RWPE2 (cell line): Measurements from ENCODE around the gene ZNF865.

Experiments
- ATAC-seq: fragments of 200-7000 bp; cut with Tn5 transposase; 3 replicates; pipeline ENCODE4 v1.9.1; 2021; ENCODE audit warnings: low read depth
- DNase-seq: peaks from one replicate; pipeline ENCODE4 v3.0.0-alpha.2; 2020; ENCODE audit warnings: low spot score
- H3K27ac ChIP-seq: fragments of 450-650 bp; 2 replicates; pipeline ENCODE4 v1.5.1; 2017; ENCODE audit warnings: mild to moderate bottlenecking; ENCODE audit not compliant: poor library complexity, severe bottlenecking
- H3K27me3 ChIP-seq: fragments of 250-450 bp; sonication (Bioruptor Pico); 2 replicates; pipeline ENCODE4 v1.5.1; 2021; ENCODE audit warnings: mild to moderate bottlenecking, moderate library complexity; ENCODE audit not compliant: insufficient read depth, poor library complexity, severe bottlenecking
- H3K36me3 ChIP-seq: fragments of 250-450 bp; sonication (Bioruptor Pico); 2 replicates; pipeline ENCODE4 v1.5.1; 2020; ENCODE audit warnings: low read depth, mild to moderate bottlenecking, moderate library complexity
- H3K4me1 ChIP-seq: fragments of 250-450 bp; sonication (Bioruptor Pico); 2 replicates; pipeline ENCODE4 v1.5.1; 2021; ENCODE audit warnings: mild to moderate bottlenecking, moderate library complexity; ENCODE audit not compliant: insufficient read depth, poor library complexity, severe bottlenecking
- H3K4me3 ChIP-seq: fragments of 250-450 bp; sonication (Bioruptor Pico); 2 replicates; pipeline ENCODE4 v1.5.1; 2021; ENCODE audit warnings: mild to moderate bottlenecking, moderate library complexity; ENCODE audit not compliant: severe bottlenecking
- H3K9me3 ChIP-seq: fragments of 250-450 bp; sonication (Bioruptor Pico); 2 replicates; pipeline ENCODE4 v1.5.1; 2021; ENCODE audit warnings: mild to moderate bottlenecking, moderate library complexity; ENCODE audit not compliant: severe bottlenecking
- CTCF ChIP-seq: fragments of 450-650 bp; IDR thresholded peaks from one replicate; pipeline ENCODE4 v1.5.1; 2017; ENCODE audit warnings: mild to moderate bottlenecking, moderate library complexity; ENCODE audit not compliant: poor library complexity, severe bottlenecking

The ZNF865 gene

GRCh38 chr19:55578761-55579747 is 26.4 kb upstream of the ZNF865 start:
- 0 out of 2 replicates have a peak, but pooled peaks cover 7% of the 10 kb centered on the region for H3K36me3 ChIP-seq
- no peaks in the 10 kb centered on the region for H3K27me3 ChIP-seq
- TF ChIP-seq CTCF, result no peak
- H3K4me3 ChIP-seq, result peak overlapping the region; percentile 93
- ATAC-seq (no peak), DNase-seq (no peak)
- H3K27ac ChIP-seq, result peak overlapping the region; percentile 70
- no peaks in the 10 kb centered on the region for H3K4me1 ChIP-seq
- no peaks in the 10 kb centered on the region for H3K9me3 ChIP-seq

DNA sequence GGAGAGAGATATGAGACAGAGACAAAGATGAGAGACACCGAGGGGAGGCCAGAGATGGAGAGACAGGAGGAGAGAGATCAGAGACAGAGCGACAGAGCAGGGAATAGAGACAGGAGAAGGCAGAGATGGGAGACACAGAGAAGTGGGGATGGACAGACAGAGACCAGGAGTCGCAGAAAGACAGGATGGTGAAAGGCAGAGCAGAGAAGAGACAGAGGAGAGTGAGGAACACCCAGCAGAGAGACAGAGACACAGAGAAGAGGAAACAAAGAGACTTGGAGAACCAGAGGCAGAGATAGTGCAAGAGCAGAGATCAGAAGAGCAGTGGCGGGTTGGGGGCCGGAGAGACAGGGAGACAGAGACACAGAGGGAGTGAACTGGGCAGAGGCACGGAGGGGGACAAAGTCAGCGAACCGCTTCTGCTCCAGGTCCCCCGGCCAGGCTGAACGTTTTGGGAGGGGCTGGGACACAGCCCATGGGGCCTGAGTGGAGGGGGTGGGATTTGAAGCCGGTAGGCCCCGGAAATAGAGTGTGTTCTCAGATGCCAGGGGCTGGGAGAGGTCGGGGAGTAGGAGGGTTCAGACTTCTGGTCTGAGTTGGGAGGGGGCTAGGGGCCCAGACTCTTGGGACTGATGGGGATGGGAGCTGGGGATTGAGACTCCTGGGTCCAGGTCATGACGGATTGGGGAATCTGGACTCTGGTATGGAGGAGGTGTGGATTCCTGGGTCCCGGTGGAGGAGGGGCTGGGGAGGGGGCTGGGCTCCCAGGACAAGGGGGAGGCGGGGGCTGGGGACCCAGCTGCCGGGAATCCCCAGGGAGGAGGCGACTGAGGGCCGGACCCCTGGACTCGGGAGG is 25.5 kb upstream of the ZNF865 start:
- ATAC-seq (peak; percentile 44), DNase-seq (no peak)
- no peaks in the 10 kb centered on the region for H3K4me1 ChIP-seq
- peak overlapping the region; percentile 70 for H3K27ac ChIP-seq
- peak overlapping the region; percentile 93 for H3K4me3 ChIP-seq
- 0 out of 2 replicates have a peak, but pooled peaks cover 7% of the 10 kb centered on the region for H3K36me3 ChIP-seq
- no peaks in the 10 kb centered on the region for H3K9me3 ChIP-seq
- TF ChIP-seq CTCF, result no peak
- H3K27me3 ChIP-seq, result no peaks in the 10 kb centered on the region

DNA sequence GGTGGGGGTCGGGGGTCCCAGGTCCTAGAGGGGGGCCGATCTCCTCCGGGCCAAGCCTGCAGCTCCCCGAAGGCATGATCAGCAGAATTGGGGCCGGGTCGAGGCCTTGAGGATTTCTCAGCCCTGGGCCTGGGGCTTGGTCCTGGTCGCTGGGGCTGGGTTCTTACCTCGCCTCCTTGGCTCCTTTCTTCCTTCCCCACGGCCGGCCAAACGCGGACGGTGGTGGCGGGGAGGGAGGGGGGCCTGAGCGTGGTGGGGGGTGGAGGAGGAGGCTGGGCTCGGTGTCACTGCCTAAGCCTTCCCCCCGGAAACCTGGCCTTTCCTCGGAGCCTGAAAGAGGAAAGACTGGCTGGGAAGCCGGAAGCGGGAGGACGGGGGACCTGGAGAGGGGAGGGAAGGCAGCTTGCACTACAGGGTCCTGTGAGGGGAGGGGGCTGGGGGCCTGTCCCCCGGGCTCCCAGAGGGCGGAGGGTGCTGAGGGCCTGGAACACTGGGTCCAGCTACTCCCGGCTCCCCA is 24.8 kb upstream of the ZNF865 start, which contains the start of gene ZNF579:
ZNF579 (minus strand) TSS at position 221 of the 517 bp plus-strand sequence. CDS start 1,209 bp downstream, outside the sequence.
- Histone ChIP-seq H3K27ac (peak within 1 kb of the TSS; percentile 70), H3K4me3 (peak within 1 kb of the TSS; percentile 93), H3K27me3 (no peaks in the 10 kb centered on the region), H3K4me1 (no peaks in the 10 kb centered on the region), H3K36me3 (0 out of 2 replicates have a peak, but pooled peaks cover 7% of the 10 kb centered on the region), H3K9me3 (no peaks in the 10 kb centered on the region)
- no peak for TF ChIP-seq CTCF
- peak; percentile 82 for DNase-seq
- ATAC-seq, result peak; percentile 73

- peaks cover 3% of the 10 kb centered on the region for H3K4me1 ChIP-seq
- 0 out of 2 replicates have a peak, but pooled peaks cover 7% of the 10 kb centered on the region for H3K36me3 ChIP-seq
- ATAC-seq, result no peak
- TF ChIP-seq CTCF, result no peak
- H3K4me3 ChIP-seq, result peak overlapping the region; percentile 93
- no peak for DNase-seq
- no peaks in the 10 kb centered on the region for H3K27me3 ChIP-seq
- no peaks in the 10 kb centered on the region for H3K9me3 ChIP-seq
- H3K27ac ChIP-seq, result peak overlapping the region; percentile 70
These were observed 24.2 kb upstream of the ZNF865 start for GRCh38 chr19:55581145-55581822.
